Retinal pigment epithelial cell (primary cell): ENCODE data around the gene TBC1D14.
"Not testable (repeated sequence)": the region's sequence is repeated elsewhere in the genome, so short reads cannot be mapped to it uniquely, and the experiment has no call there.

Experiments
- DNase-seq: peaks from one replicate; pipeline ENCODE4 v3.0.0-alpha.2; 2010; ENCODE audit warnings: low read depth
- H3K4me3 ChIP-seq: 2 replicates; pipeline ENCODE4 v1.5.1; 2011; ENCODE audit warnings: mild to moderate bottlenecking, low read length, control low read depth, moderate library complexity
- TF ChIP-seq, protein P1 (sequence below): conservative IDR thresholded peaks from 2 replicates; pipeline ENCODE4 v1.5.1; 2011; ENCODE audit warnings: low read depth, low read length, control low read depth, inconsistent platforms

Gene TBC1D14

DNA sequence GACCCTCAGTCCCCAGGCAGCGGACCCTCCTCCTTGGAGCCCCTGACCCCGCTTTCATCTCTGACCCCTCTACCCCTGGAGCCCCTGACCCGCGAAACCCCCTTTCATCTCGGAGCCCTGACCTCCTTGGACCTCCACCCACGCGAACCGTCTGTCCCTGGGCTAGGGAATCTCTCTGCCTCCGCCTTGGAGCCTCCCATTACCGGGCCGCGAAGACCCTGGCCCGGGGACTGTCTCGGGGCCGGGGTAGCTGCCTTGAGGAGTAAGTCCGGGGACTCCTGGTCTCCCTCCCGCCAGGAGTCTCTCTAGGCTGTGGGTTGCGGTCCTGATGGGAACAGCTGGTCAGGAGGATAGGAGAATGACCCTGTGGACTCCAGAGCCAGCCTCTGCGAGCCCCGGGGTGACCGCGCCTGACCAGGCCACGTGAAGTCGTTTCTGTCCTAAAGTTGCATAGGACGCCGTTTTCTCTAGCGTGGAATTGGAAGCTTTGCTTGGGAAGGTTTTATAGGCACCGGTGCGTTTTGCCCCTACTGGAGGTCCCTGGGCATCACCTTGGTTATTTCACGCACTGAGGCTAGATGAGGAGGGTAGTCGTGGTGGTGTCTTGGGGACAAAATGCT lies 824 bp downstream of the TBC1D14 start:
- no peak for DNase-seq
- TF ChIP-seq, protein P1, sequence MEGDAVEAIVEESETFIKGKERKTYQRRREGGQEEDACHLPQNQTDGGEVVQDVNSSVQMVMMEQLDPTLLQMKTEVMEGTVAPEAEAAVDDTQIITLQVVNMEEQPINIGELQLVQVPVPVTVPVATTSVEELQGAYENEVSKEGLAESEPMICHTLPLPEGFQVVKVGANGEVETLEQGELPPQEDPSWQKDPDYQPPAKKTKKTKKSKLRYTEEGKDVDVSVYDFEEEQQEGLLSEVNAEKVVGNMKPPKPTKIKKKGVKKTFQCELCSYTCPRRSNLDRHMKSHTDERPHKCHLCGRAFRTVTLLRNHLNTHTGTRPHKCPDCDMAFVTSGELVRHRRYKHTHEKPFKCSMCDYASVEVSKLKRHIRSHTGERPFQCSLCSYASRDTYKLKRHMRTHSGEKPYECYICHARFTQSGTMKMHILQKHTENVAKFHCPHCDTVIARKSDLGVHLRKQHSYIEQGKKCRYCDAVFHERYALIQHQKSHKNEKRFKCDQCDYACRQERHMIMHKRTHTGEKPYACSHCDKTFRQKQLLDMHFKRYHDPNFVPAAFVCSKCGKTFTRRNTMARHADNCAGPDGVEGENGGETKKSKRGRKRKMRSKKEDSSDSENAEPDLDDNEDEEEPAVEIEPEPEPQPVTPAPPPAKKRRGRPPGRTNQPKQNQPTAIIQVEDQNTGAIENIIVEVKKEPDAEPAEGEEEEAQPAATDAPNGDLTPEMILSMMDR = peak; percentile 41
- H3K4me3 ChIP-seq = peak overlapping the region; percentile 74

DNA sequence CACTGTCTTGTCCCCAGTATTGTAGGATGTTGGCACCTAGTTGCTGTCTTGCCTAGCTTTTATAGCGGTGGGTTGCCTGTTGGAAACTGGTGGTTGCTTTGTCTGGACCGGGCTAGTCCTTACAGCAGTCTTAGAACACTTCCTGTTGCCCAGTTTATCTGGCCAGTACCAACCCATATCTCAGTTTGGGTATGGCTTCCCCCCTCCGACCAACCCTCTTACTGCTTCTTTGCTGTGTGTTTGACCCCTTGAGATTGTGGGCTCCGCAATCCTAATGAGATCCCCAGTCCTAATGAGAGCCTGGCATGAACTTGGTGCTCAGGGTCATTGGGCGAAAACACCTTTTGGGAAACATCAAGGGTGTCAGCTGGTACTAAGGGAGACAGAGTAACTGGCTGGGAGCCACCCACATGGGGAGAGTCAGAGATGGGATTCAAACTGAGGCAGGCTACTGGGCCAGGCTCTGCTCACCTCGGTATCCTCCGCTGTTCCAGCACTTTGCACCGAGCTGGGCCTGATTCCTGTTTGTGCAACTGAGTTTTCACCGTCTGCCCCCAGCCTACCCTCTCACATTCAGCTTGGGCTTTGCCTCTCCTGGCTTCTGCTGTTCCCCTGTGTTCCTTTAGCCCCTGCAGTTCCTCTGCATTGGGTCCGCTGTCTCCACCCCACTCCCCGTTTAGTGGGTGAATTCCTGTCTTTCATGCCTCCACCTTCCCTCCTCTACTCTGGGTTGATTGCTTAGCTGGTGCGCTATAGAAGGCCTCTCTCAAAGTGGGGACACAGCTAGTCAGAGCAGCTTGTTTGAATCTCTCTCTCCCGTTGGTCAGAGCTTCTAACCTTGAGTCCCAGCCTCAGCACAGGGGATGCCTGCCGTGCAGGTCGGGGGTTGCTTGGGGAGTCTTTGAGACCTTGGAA lies 1.6 kb downstream of the TBC1D14 start:
- H3K4me3 ChIP-seq = peak overlapping the region; percentile 74
- DNase-seq = no peak
- TF ChIP-seq, protein P1 = no peak

DNA sequence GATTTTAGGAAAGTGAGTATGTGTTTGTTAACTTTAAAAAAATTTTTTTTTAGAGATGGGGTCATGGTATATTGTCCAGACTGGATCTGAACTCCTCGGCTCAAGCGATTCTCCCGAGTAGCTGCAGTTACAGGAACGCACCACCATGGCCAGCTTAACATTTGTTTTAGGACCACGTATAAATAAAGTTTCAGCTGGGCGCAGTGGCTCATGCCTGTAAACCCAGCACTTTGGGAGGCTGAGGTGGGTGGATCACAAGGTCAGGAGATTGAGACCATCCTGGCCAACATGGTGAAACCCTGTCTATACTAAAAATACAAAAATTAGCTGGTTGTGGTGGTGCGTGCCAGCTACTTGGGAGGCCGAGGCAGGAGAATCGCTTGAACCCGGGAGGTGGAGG lies 2.3 kb downstream of the TBC1D14 start:
- not testable (repeated sequence) for H3K4me3 ChIP-seq, DNase-seq

DNA sequence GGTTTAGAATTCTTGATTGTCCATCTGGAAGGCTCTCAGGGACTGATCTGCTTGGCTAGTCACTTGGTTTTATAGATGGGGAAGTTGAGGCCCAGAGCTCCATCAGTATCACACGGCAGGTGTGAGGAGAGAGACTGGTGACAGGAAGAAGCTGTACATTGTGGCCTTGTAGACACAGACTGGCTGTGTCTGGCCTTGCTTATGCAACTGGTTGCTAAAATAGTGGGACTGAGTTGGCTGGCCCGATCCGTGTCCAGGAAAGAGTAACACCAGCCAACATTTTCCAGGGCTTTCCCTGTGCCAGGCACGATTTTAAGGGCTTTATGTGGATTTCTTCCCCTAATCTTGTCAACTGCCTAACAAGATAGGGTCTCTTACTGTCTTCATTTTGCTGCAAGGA lies 2.8 kb downstream of the TBC1D14 start:
- TF ChIP-seq, protein P1 = no peak
- no peak for DNase-seq
- H3K4me3 ChIP-seq = no peak overlapping the region

DNA sequence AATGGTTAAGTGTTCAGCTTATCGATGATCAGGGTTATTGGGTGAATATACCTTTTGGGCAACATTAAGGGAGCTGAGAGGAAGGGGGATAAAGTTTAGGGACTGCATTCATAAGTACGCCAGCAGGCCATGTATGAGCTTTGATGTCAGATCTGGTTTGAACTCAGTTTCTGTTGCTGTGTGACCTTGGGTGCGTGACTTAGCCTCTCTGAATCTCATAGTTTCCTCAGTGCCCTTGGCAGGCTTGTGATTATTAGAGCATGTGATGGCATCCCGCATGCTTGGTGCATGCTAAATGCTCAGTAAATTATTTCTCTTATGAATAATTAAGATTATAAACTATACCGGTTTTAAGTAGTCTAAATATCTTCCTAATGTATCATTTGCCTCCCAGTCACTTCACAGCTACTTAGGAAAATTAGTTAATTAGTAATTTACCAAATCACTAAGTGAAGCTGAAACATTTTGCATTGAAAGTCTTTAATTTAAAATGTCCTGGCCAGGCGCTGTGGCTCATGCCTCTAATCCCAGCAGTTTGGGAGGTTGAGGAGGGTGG lies 3.8 kb downstream of the TBC1D14 start:
- TF ChIP-seq, protein P1 = no peak
- DNase-seq = no peak
- no peak overlapping the region for H3K4me3 ChIP-seq

DNA sequence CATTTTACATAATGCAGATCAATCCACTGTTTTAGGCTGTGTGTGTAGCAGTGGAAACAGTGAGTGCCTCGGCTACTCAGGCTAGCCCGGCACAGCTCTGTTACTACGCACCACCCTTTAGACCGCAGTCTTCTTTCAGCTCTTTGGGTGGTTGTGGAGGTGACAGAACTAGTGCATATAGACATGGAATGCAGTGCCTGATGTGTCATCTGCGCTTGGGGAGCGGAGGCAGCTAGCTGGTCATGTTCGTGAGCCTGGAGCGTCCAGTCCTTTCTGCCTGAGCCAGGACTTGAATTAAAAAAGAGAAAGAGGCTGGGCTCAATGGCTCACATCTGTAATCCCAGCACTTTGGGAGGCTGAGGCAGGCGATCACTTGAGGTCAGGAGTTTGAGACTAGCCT lies 4.8 kb downstream of the TBC1D14 start:
- H3K4me3 ChIP-seq = no peak overlapping the region
- TF ChIP-seq, protein P1 = no peak
- no peak for DNase-seq

DNA sequence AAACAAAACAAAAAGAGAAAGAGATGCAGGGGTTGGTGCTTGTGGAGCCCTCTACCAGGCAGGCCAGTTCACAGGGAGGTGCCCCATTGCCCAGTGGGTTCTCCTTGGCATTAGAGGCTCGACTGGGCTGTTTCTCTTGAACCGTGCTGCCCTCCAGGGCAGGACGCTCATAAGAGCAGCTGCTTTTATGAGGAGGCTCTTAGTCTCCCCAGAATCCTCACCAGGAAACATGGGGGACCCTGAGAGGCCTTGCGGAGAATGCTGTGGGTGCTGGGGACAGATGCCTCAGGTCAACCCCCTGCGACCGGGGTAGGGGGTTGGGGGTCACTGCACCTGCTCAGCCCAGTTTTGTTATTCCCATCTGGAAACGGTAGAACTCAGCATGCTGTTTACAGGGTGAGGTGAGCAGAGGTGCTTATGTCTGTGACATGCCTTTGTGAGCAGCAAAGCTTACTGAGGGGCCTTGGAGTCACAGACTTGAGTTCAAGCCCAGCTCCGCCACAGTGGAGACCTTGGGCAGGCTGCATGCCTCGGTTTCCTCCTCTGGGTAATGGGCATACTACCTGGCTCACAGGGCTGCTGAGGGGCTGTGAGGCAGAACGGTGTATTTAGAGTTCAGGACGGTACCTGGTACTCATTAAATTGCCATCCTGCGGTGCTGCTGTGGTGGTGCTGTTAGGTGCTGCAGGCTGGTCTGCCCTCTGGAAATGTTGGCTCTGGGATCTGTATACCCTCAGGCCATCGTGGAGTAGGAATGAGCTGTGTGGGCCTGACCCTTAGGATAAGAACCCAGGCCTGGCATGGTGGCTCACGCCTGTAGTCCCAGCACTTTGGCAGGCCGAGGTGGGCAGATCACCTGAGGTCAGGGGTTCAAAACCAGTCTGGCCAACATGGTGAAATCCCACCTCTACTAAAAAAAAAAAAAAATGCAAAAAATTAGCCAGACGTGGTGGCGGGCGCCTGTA lies 5.7 kb downstream of the TBC1D14 start:
- TF ChIP-seq, protein P1 = no peak
- H3K4me3 ChIP-seq = no peak overlapping the region
- DNase-seq = no peak
